Kidney (tissue), 14 donors: Measurements from ENCODE around the gene DCLK1. TPM values are rescaled to one million over a fixed set of nuclear protein-coding genes. Genes with fewer than 3 reads are reported as not detected.

Experiments used
- DNase-seq, 5 donors: peaks; one replicate each; pipeline ENCODE4 v3.0.0-alpha.2; 2013 to 2020
- FAIRE-seq: peaks from 2 replicates; lab custom pipeline; 2012; peaks lifted over from hg19 to GRCh38; lab: Jason Lieb, UNC
- H3K27ac ChIP-seq, 2 donors: one replicate each; pipeline ENCODE4 v1.7.0; 2013; ENCODE audit warnings: low read depth in 2 of 2, low read length in 2 of 2, inconsistent platforms in 1 of 2
- H3K27me3 ChIP-seq: one replicate; pipeline ENCODE4 v1.7.1; 2013; ENCODE audit warnings: low read length, inconsistent platforms; ENCODE audit not compliant: control insufficient read depth, insufficient read depth
- H3K36me3 ChIP-seq, 3 donors: one replicate each; pipeline versions ENCODE4 v1.7.0 to v1.7.1; 2013; ENCODE audit warnings: low read length in 3 of 3, control low read depth in 1 of 3, inconsistent platforms in 1 of 3; ENCODE audit not compliant: insufficient read depth in 3 of 3, control insufficient read depth in 2 of 3
- H3K4me1 ChIP-seq, 3 donors: one replicate each; pipeline versions ENCODE4 v1.7.0 to v1.7.1; 2013; ENCODE audit warnings: low read length in 3 of 3, inconsistent platforms in 1 of 3, low read depth in 1 of 3; ENCODE audit not compliant: control insufficient read depth in 2 of 3, insufficient read depth in 2 of 3
- H3K4me3 ChIP-seq, 3 donors: one replicate each; pipeline versions ENCODE4 v1.7.0 to v1.8.1; 2013; ENCODE audit warnings: low read length in 3 of 3, control low read depth in 1 of 3, inconsistent platforms in 1 of 3
- H3K9ac ChIP-seq, 3 donors: one replicate each; pipeline versions ENCODE4 v1.7.0 to v1.7.1; 2013; ENCODE audit warnings: low read length in 3 of 3, control low read depth in 1 of 3, inconsistent platforms in 1 of 3
- H3K9me3 ChIP-seq, 3 donors: one replicate each; pipeline versions ENCODE4 v1.7.0 to v1.7.1; 2013; ENCODE audit warnings: low read length in 3 of 3, control low read depth in 1 of 3, inconsistent platforms in 1 of 3; ENCODE audit not compliant: control insufficient read depth in 2 of 3, insufficient read depth in 1 of 3
- CTCF ChIP-seq: IDR thresholded peaks from 3 replicates; pipeline ENCODE4 v1.5.1; 2012; ENCODE audit warnings: mild to moderate bottlenecking, moderate library complexity, borderline replicate concordance; ENCODE audit not compliant: insufficient read depth; ENCODE audit errors: extremely low read depth
- intact Hi-C: fragments of 100-400 bp; cut with DNase I; formaldehyde crosslinking; loops from one replicate; pipeline ENCODE4 v1.11.1; 2022
- polyA plus RNA-seq: library from polyadenylated mRNA; stranded (reverse); fragments of 350-450 nt; fragmentation: Illumina TruSeq; extraction: RNeasy Lipid Tissue Mini Kit (QIAGEN cat#74804); gene quantifications from one replicate; pipeline ENCODE4 v1.2.3, GENCODE V29; 2014; ENCODE audit warnings: low read depth, low replicate concordance; ENCODE audit not compliant: insufficient read depth
- total RNA-seq: library from RNA; stranded (reverse); fragmentation: NEBNext Ultra II Directional; extraction: Animal tissue kit (Norgen Biotek cat#: 25700); gene quantifications from one replicate; pipeline ENCODE4 v1.2.1, GENCODE V29; 2021
- donor health status: control.
- donor health status: control.
- donor health status: control.
- donor health status: control.
- donor health status: control.
- donor health status: DM: yes; HTN: yes; CAD: no.
- donor health status: Normal renal cell carcinoma (clear cell type).

Gene DCLK1
- total and polyA plus RNA-seq, 2 donors from 2014 or later, result 0.73 to 8.3 TPM

- Histone ChIP-seq H3K9ac (no peak overlapping the region), H3K27ac (no peak overlapping the region), H3K36me3 (no peaks in the 10 kb centered on the region), H3K4me3 (no peak overlapping the region), H3K9me3 (no peaks in the 10 kb centered on the region), H3K27me3 (no peaks in the 10 kb centered on the region), H3K4me1 (no peaks in the 10 kb centered on the region)
- no peak for FAIRE-seq
- intact Hi-C loops, result no loop called here
- DNase-seq, result no peak
- TF ChIP-seq CTCF, result no peak
Observed at GRCh38 chr13:36173571-36174322, 42.6 kb upstream of the DCLK1 start.

GRCh38 chr13:36166046-36166445 lies 34.9 kb upstream of the DCLK1 start:
- no peak overlapping the region for H3K9ac ChIP-seq
- H3K27me3 ChIP-seq, result no peaks in the 10 kb centered on the region
- no peak overlapping the region for H3K27ac ChIP-seq
- intact Hi-C loops, result no loop called here
- no peak for TF ChIP-seq CTCF
- DNase-seq (no peak), FAIRE-seq (no peak)
- H3K4me3 ChIP-seq, result no peak overlapping the region
- no peaks in the 10 kb centered on the region for H3K9me3 ChIP-seq
- no peaks in the 10 kb centered on the region for H3K4me1 ChIP-seq
- H3K36me3 ChIP-seq, result no peaks in the 10 kb centered on the region

- H3K9me3 ChIP-seq, result no peaks in the 10 kb centered on the region
- H3K4me3 ChIP-seq, result no peak overlapping the region
- no peak overlapping the region for H3K9ac ChIP-seq
- H3K4me1 ChIP-seq, result no peaks in the 10 kb centered on the region
- peak; percentile 82 to 91 (median 86) for DNase-seq
- H3K27ac ChIP-seq, result no peak overlapping the region
- no peak for FAIRE-seq
- H3K36me3 ChIP-seq, result no peaks in the 10 kb centered on the region
- intact Hi-C loops, result no loop called here
- no peak for TF ChIP-seq CTCF
- H3K27me3 ChIP-seq, result no peaks in the 10 kb centered on the region
Observed at GRCh38 chr13:36163809-36164308, 32.7 kb upstream of the DCLK1 start.
